ENCODE measurements around the gene GSTO2. TPM values are rescaled to one million over a fixed set of nuclear protein-coding genes. Genes with fewer than 3 reads are reported as not detected.

The GSTO2 gene
- total RNA-seq, 3 donors from 2014 or later (not counting 1 experiment from before 2014, with no cell fraction given) = 0.75 to 1.4 (median 0.84) TPM

GRCh38 chr10:104256335-104256961, 12.5 kb upstream of the GSTO2 start:
- Mint-ChIP-seq H3K4me3 (peak overlapping the region; percentile 97), H3K9me3 (no peaks in the 10 kb centered on the region), H3K4me1 (peaks cover 70% of the 10 kb centered on the region in 2 donors), H3K27me3 (ENCODE audit: low read depth in 2 of 2) (peaks cover 0 to 3% of the 10 kb centered on the region in 2 donors), H3K27ac (peak overlapping the region; percentile 90 to 96), H3K36me3 (peaks cover 16% of the 10 kb centered on the region)
- no CpG with 5 or more reads among the region's 1 CpG for WGBS (ENCODE audit: insufficient coverage)
- intact Hi-C loops (cut with micrococcal nuclease) = loop anchor here (1.0 kb wide), 1 partner anchor 12 kb away; no protein-coding TSS in a partner anchor
- Histone ChIP-seq H3K9me3 (ENCODE audit: control insufficient read depth, insufficient read depth, low read length) (no peaks in the 10 kb centered on the region), H3K4me1 (ENCODE audit: control insufficient read depth, insufficient read depth, low read length) (peaks cover 12% of the 10 kb centered on the region), H3K27me3 (ENCODE audit: control insufficient read depth, insufficient read depth, low read length) (no peaks in the 10 kb centered on the region), H3K36me3 (ENCODE audit: control insufficient read depth, insufficient read depth, low read length) (peaks cover 37% of the 10 kb centered on the region), H3K4me3 (ENCODE audit: low read length) (no peak overlapping the region), H3K27ac (ENCODE audit: low read length) (peak overlapping the region; percentile 60)
- TF ChIP-seq, protein P1, sequence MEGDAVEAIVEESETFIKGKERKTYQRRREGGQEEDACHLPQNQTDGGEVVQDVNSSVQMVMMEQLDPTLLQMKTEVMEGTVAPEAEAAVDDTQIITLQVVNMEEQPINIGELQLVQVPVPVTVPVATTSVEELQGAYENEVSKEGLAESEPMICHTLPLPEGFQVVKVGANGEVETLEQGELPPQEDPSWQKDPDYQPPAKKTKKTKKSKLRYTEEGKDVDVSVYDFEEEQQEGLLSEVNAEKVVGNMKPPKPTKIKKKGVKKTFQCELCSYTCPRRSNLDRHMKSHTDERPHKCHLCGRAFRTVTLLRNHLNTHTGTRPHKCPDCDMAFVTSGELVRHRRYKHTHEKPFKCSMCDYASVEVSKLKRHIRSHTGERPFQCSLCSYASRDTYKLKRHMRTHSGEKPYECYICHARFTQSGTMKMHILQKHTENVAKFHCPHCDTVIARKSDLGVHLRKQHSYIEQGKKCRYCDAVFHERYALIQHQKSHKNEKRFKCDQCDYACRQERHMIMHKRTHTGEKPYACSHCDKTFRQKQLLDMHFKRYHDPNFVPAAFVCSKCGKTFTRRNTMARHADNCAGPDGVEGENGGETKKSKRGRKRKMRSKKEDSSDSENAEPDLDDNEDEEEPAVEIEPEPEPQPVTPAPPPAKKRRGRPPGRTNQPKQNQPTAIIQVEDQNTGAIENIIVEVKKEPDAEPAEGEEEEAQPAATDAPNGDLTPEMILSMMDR (IDR thresholded peaks at IDR 0.05) = no peak
- ATAC-seq (peak; percentile 55 to 82 (median 66)), DNase-seq (peak in 1 of 2 donors; percentile 67)

DNA sequence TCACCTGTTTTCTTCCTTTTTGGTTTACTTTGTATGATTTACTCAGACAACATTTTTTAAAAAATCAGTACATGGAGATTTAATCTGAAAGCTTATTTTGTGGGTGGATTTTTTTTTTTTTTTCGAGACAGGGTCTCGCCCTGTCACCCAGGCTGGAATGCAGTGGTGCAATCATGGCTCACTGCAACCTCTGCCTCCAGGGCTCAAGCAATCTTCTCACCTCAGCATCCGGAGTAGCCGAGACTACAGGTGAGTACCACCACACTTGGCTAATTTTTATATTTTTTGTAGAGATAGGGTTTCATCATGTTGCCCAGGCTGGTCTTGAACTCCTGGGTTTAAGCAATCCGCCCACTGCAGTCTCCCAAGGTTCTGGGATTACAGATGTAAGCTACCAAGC, 11.7 kb upstream of the GSTO2 start:
- Mint-ChIP-seq H3K9me3 (no peaks in the 10 kb centered on the region), H3K4me3 (peak overlapping the region; percentile 49), H3K4me1 (peaks cover 71 to 72% of the 10 kb centered on the region in 2 donors), H3K27me3 (ENCODE audit: low read depth in 2 of 2) (no peaks in the 10 kb centered on the region), H3K27ac (peak overlapping the region; percentile 90 to 96), H3K36me3 (peaks cover 18% of the 10 kb centered on the region)
- ATAC-seq (no peak), DNase-seq (no peak)
- intact Hi-C loops (cut with micrococcal nuclease) = no loop called here
- WGBS (ENCODE audit: insufficient coverage) = 100% methylated on average over 2 of the region's 5 CpGs
- H3K9me3 ChIP-seq (ENCODE audit: control insufficient read depth, insufficient read depth, low read length) = no peaks in the 10 kb centered on the region
- no peaks in the 10 kb centered on the region for H3K27me3 ChIP-seq (ENCODE audit: control insufficient read depth, insufficient read depth, low read length)
- H3K27ac ChIP-seq (ENCODE audit: low read length) = peak overlapping the region; percentile 60
- H3K36me3 ChIP-seq (ENCODE audit: control insufficient read depth, insufficient read depth, low read length) = peaks cover 45% of the 10 kb centered on the region
- peaks cover 12% of the 10 kb centered on the region for H3K4me1 ChIP-seq (ENCODE audit: control insufficient read depth, insufficient read depth, low read length)
- TF ChIP-seq, protein P1 (IDR thresholded peaks at IDR 0.05) = no peak
- no peak overlapping the region for H3K4me3 ChIP-seq (ENCODE audit: low read length)

DNA sequence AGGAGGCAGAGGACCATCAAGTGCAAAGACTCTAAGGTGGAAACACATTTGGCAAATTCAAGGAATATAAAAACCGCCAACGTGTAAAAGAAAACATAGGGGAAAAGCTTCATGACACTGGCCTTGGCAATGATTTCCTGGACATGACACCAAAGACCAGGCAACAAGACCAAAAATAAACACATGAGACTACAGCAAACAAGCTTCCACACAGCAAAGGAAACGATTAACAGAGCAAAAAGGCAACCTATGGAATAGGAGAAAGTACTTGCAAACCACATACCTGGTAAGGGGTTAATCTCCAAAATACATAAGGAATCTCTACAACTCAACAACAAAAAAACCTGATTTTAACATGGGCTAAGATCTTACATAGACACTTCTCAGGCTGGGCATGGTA, 10.8 kb upstream of the GSTO2 start:
- H3K4me1 ChIP-seq (ENCODE audit: control insufficient read depth, insufficient read depth, low read length) = peaks cover 12% of the 10 kb centered on the region
- H3K27ac ChIP-seq (ENCODE audit: low read length) = no peak overlapping the region

More for the DNA sequence above, 10.8 kb upstream of the GSTO2 start:
- Mint-ChIP-seq H3K4me1 (peaks cover 69% of the 10 kb centered on the region in 2 donors), H3K27ac (peak overlapping the region; percentile 73 to 90), H3K27me3 (ENCODE audit: low read depth in 2 of 2) (no peaks in the 10 kb centered on the region), H3K9me3 (no peaks in the 10 kb centered on the region), H3K36me3 (peaks cover 18% of the 10 kb centered on the region), H3K4me3 (no peak overlapping the region)
- Histone ChIP-seq H3K36me3 (ENCODE audit: control insufficient read depth, insufficient read depth, low read length) (peaks cover 53% of the 10 kb centered on the region), H3K27me3 (ENCODE audit: control insufficient read depth, insufficient read depth, low read length) (no peaks in the 10 kb centered on the region), H3K9me3 (ENCODE audit: control insufficient read depth, insufficient read depth, low read length) (no peaks in the 10 kb centered on the region), H3K4me3 (ENCODE audit: low read length) (no peak overlapping the region)
- TF ChIP-seq, protein P1 (IDR thresholded peaks at IDR 0.05) = no peak
- DNase-seq (no peak), ATAC-seq (no peak)
- intact Hi-C loops (cut with micrococcal nuclease) = no loop called here
- 100% methylated on average over 3 of the region's 3 CpGs for WGBS (ENCODE audit: insufficient coverage)

Data from natural killer cell (primary cell).